ENCODE results near the gene SLC47A1.

DNA sequence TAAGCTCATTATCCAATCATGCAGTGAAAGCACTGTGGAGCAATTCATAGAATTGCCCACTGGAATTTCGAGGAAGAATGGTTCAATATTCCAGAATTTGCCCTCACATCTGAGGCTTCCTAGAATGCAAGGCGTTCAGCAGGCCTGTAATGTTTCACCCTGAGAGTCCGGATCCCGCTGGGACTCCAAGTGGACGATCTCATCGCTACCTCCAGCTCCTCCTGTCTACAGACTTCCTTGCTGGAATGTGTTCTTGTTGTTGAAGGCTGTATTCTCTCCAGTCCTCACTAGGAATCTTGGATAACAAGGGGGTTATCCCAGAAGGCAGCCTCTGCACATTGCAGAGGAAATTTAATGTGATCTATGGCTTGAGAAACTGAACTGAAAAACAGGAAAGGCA, 7.8 kb downstream of the SLC47A1 start:
- TF ChIP-seq, protein P1, sequence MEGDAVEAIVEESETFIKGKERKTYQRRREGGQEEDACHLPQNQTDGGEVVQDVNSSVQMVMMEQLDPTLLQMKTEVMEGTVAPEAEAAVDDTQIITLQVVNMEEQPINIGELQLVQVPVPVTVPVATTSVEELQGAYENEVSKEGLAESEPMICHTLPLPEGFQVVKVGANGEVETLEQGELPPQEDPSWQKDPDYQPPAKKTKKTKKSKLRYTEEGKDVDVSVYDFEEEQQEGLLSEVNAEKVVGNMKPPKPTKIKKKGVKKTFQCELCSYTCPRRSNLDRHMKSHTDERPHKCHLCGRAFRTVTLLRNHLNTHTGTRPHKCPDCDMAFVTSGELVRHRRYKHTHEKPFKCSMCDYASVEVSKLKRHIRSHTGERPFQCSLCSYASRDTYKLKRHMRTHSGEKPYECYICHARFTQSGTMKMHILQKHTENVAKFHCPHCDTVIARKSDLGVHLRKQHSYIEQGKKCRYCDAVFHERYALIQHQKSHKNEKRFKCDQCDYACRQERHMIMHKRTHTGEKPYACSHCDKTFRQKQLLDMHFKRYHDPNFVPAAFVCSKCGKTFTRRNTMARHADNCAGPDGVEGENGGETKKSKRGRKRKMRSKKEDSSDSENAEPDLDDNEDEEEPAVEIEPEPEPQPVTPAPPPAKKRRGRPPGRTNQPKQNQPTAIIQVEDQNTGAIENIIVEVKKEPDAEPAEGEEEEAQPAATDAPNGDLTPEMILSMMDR (conservative IDR thresholded peaks at IDR 0.05; ENCODE audit: low read depth, low read length): no peak
- TF ChIP-seq RAD21 (IDR thresholded peaks at IDR 0.05; ENCODE audit: low read length) (no peak), MAFK (IDR thresholded peaks at IDR 0.05; ENCODE audit: low read depth, low read length) (no peak), SMC3 (IDR thresholded peaks at IDR 0.05; ENCODE audit: low read depth, low read length) (no peak)

All from IMR-90 (cell line).